GM19467 (cell line): ENCODE results near the gene PPP1R16B.
A peak's percentile ranks its signal among the peaks of the same experiment; 100 is the strongest.

ENCODE experiments used
- ATAC-seq: cut with Tn5 transposase; IDR thresholded peaks from one replicate; pipeline ENCODE4 v1.9.1; 2021; ENCODE audit warnings: mild to moderate bottlenecking, moderate library complexity; ENCODE audit not compliant: unreplicated experiment

PPP1R16B gene

GRCh38 chr20:38893565-38894090, 88.1 kb downstream of the PPP1R16B start:
- ATAC-seq = peak; percentile 56

- no peak for ATAC-seq
Observed at GRCh38 chr20:38894091-38894847, 88.8 kb downstream of the PPP1R16B start.

DNA sequence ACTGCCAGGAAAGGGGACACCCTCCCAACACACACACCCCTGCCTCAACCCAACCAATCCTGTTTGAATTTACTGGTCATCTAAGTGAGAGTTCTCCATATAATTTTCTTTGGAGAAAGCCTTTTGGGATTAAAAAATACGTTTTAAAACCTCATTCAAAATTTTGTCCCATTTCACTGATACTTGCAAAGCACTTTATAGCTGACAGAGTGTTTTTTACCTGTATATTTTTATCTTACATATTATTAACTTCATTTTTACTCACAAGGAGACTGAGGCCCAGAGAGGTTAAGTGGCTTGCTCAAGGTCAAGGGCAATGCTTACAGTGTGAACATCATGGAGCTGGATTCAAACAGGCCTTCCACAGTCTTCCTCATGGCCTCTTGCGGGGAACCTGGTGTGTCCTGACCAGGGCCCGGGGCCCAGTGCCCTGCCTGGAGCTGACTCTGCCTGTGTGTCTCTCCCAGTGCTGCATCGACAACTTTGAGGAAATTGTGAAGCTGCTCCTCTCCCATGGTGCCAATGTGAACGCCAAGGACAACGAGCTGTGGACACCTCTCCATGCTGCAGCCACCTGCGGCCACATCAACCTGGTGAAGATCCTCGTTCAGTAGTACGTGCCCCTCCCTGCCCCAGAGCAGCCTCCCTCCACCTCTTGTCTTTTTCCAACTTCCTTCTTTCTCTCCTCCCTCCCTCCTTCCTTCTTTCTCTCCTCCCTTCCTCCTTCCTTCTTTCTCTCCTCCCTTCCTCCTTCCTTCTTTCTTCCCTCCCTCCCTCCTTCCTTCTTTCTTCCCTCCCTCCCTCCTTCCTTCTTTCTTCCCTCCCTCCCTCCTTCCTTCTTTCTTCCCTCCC, 89.8 kb downstream of the PPP1R16B start:
- ATAC-seq = no peak

GRCh38 chr20:38896009-38896594, 90.6 kb downstream of the PPP1R16B start:
- ATAC-seq = no peak

DNA sequence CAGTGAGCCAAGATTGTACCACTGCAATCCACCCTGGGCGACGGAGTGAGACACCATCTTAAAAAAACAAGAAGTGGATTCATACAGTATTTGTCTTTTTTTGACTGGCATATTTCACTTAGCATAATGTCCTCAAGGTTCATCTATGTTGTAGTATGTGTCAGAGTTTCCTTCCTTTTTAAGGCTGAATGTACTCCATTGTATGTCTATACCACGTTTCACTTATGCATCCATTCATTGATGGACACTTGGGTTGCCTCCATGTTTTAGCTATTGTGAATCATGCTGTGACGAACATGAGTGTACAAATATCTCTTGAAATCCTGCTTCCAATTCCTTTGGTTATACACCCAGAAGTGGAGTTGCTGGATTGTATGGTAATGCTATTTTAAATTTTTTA, 91.8 kb downstream of the PPP1R16B start:
- ATAC-seq = no peak

- no peak for ATAC-seq
Observed at GRCh38 chr20:38900606-38901005, 95.1 kb downstream of the PPP1R16B start.

GRCh38 chr20:38902601-38903000, 97.1 kb downstream of the PPP1R16B start:
- no peak for ATAC-seq

- ATAC-seq = no peak
Observed at GRCh38 chr20:38903335-38903734, 97.8 kb downstream of the PPP1R16B start.

- ATAC-seq = no peak
Observed at GRCh38 chr20:38905375-38905774, 99.9 kb downstream of the PPP1R16B start.

GRCh38 chr20:38907918-38908677, 102.6 kb downstream of the PPP1R16B start:
- no peak for ATAC-seq

DNA sequence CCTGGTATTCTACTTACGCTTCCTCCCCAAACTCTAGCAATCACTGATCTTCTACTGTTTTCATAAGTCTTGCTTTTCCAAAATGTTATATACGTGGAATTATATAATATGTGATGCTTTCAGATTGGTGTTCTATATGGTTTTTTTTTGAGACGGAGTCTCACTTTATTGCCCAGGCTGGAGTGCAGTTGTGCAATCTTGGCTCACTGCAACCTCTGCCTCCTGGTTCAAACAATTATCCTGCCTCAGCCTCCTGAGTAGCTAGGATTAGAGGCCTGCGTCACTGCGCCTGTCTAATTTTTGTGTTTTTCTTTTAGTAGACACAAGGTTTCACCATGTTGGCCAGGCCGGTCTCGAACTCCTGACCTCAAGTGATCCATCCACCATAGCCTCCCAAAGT, 109.9 kb downstream of the PPP1R16B start:
- no peak for ATAC-seq

GRCh38 chr20:38917657-38918056, 112.2 kb downstream of the PPP1R16B start:
- ATAC-seq = no peak

DNA sequence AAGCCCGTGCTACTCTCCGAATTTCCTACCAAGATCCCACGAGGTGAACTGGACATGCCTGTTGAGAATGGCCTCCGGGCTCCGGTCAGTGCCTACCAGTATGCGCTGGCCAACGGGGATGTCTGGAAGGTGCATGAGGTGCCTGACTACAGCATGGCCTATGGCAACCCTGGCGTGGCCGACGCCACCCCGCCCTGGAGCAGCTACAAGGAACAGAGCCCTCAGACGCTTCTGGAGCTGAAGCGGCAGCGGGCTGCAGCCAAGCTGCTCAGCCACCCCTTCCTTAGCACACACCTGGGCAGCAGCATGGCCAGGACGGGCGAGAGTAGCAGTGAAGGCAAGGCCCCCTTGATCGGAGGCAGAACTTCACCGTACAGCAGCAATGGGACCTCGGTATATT, 112.7 kb downstream of the PPP1R16B start:
- no peak for ATAC-seq

DNA sequence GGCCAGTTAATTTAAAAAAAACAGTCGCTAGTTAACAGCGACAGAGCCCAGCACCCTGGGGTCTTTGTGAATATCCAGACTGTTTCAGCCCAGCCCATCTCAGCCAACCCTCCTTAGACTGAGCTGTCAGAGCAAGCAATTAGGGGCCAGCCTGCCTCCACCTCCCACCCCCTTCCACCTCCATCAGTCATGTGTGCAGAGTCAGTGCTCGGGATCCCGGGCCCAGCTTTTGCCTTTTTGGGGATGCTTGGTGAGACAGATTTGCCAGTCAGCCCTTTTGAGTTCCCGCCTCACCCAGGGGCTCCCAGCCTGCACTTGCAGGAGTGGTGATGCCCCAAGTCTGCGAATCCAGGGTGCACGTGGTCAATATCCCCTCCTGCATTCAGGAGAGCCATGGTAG, 114.2 kb downstream of the PPP1R16B start:
- ATAC-seq = no peak

DNA sequence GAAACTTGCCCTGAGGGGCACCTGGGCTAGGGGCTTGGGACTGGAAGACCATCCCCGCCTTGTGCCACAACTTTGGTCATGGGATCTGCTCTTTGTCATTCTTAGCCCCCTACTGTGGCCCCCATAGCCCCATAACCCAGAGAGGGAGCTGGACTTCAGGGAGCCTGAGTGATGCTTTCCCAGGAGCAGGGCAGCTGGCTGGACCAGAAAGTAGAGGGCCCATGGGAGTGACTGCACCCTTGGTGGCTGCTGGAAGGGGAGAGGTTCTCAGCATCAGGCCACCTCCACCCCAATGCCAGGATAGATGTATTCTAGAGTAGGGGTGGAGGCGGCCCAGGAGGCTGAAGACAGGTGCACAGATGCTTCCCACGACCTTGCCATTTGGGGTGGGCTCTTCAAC, 114.9 kb downstream of the PPP1R16B start:
- ATAC-seq = no peak

DNA sequence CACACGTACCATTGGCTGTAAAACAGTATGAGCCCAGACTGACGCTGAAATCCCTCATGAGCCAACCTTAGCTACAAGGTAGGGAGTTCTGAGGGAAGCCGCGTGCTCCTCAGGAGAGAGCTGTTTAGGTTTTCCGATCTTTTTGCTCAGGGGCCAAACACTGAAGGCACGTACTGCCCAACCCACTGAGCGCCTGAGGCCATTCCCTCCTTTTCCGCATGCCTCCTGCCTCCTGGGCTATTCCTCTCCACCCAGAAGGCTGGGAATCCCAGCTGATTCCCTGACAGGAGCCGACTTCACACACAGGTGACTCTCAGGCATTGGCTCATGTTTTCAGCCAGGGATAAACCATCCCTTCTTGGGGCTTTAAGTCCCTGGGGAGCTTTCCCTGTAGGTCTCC, 115.4 kb downstream of the PPP1R16B start:
- no peak for ATAC-seq

GRCh38 chr20:38924718-38925117, 119.2 kb downstream of the PPP1R16B start:
- ATAC-seq = no peak

GRCh38 chr20:38926142-38926933, 120.8 kb downstream of the PPP1R16B start, which contains the start of gene FAM83D:
Gene FAM83D (plus strand): TSS chr20:38926417. CDS start chr20:38926443, 26 bp downstream.
- peak; percentile 92 for ATAC-seq

- peak; percentile 10 for ATAC-seq
Observed at GRCh38 chr20:38926934-38927616, 121.6 kb downstream of the PPP1R16B start.
